Measurements from ENCODE around the gene SELPLG. TPM values are rescaled to one million over a fixed set of nuclear protein-coding genes. Genes with fewer than 3 reads are reported as not detected.

SELPLG gene
- total and polyA plus RNA-seq, 2 of the 4 experiments (the other 2 are of a cell fraction): 3.2 to 10.8 TPM

DNA sequence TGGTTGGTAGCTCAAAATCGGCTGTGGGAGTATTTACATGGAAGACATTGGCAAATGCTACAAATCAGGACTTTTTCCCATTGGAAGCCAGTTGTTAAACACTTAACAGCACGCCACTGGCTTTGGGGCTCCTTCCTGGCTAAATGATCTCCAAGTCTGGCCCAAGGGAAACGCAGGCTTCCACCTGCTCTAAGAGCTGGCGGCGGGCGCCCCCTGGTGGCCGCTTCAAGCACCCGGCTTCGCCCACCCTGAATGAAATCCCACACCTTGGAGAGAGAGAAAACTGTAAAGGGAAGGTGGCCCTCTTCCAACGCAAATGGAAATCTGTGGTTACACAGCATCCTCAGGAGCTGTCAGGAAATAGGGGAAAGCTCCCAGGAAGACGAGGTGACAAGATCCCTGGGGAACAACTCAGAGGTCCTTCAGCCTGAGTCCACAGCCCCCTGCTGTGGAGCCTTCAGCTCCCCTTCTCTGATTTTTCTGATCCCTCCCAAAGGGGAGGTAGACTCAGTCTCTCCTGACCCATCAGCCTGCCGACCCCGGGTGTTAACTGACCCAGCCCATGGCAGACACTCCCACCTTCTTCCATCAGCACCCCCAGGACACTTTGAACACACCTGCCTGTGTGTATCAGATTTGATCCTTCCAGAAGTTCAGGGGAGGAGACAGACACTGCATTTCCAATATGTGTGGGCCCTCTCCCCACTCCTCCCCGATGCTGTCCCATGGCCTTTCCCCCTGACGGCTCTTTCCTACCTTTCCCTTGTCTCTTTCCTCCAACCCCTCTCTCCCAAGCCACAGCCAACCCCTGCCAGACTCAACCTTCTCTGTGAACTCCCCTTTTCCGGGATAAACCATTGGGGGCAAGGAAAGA lies 15.4 kb downstream of the SELPLG start (continued):
- TF ChIP-seq, protein P1, sequence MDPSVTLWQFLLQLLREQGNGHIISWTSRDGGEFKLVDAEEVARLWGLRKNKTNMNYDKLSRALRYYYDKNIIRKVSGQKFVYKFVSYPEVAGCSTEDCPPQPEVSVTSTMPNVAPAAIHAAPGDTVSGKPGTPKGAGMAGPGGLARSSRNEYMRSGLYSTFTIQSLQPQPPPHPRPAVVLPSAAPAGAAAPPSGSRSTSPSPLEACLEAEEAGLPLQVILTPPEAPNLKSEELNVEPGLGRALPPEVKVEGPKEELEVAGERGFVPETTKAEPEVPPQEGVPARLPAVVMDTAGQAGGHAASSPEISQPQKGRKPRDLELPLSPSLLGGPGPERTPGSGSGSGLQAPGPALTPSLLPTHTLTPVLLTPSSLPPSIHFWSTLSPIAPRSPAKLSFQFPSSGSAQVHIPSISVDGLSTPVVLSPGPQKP (IDR thresholded peaks at IDR 0.05; ENCODE audit: borderline replicate concordance, low read depth, low read length): no peak
- no peak for TF ChIP-seq MXI1 (IDR thresholded peaks at IDR 0.05; ENCODE audit: borderline replicate concordance, low read depth, low read length)

All from IMR-90 (cell line).